Endothelial cell of umbilical vein (primary cell): ENCODE measurements around the gene COX5A. TPM values are rescaled to one million over a fixed set of nuclear protein-coding genes. Genes with fewer than 3 reads are reported as not detected.

ENCODE experiments used
- BruUV-seq: library from RNA; stranded (reverse); fragments of 400-500 nt; replicated peaks from 2 replicates; lab custom pipeline; 2021; lab: Mats Ljungman, UMichigan
- CTCF ChIA-PET: fragments of 300-600, 350-600 bp; sonication (Branson Sonifier 250); formaldehyde crosslinking; loops from one replicate; lab custom pipeline; 2021; ENCODE audit warnings: antibody characterized with exemption, inconsistent platforms; lab: Charles Lee
- POLR2A ChIA-PET: fragments of 300-600, 350-600 bp; sonication (Branson Sonifier 250); formaldehyde crosslinking; loops from one replicate; lab custom pipeline; 2021; ENCODE audit warnings: antibody characterized with exemption, inconsistent platforms; lab: Charles Lee
- DNase-seq: peaks from one replicate; pipeline ENCODE4 v3.0.0-alpha.2; 2011; ENCODE audit warnings: low read depth, low spot score
- FAIRE-seq: peaks from 2 replicates; lab custom pipeline; 2011; peaks lifted over from hg19 to GRCh38; lab: Jason Lieb, UNC
- H2AFZ ChIP-seq: 2 replicates; pipeline ENCODE4 v1.6.0; 2012; ENCODE audit warnings: low read depth, low read length, control low read depth, inconsistent platforms
- H3K27ac ChIP-seq: 2 replicates; pipeline ENCODE4 v1.5.1; 2011; ENCODE audit warnings: low read depth, mild to moderate bottlenecking, control low read depth, low read length, moderate library complexity; ENCODE audit not compliant: insufficient read depth
- H3K27me3 ChIP-seq, 2 experiments: 2 replicates each; pipeline versions ENCODE4 v1.6.0 to v1.6.1; 2011; ENCODE audit warnings: low read length in 2 of 2, mixed read lengths in 1 of 2; ENCODE audit not compliant: control insufficient read depth in 2 of 2, insufficient read depth in 2 of 2
- H3K36me3 ChIP-seq, 2 experiments: 2 replicates in 1 of 2; 3 replicates in 1 of 2; pipeline ENCODE4 v1.5.1; 2011; ENCODE audit warnings: low read length in 2 of 2, mild to moderate bottlenecking in 1 of 2, moderate library complexity in 1 of 2; ENCODE audit not compliant: control insufficient read depth in 2 of 2, insufficient read depth in 2 of 2; ENCODE audit errors: extremely low read depth in 1 of 2
- H3K4me1 ChIP-seq: 3 replicates; pipeline ENCODE4 v1.5.1; 2011; ENCODE audit warnings: mild to moderate bottlenecking, low read length; ENCODE audit not compliant: control insufficient read depth, insufficient read depth; ENCODE audit errors: extremely low read depth
- H3K4me2 ChIP-seq: 2 replicates; pipeline ENCODE4 v1.6.1; 2011; ENCODE audit warnings: low read length, control low read depth, mixed read lengths; ENCODE audit not compliant: insufficient read depth
- H3K4me3 ChIP-seq, 3 experiments: fragments of 200-600 bp in 1 of 3; sonication (generic), shearing (Covaris generic) in 1 of 3; replicated peaks in 1 of 3; 2 replicates each; pipeline ENCODE4 v1.5.1; 2011 to 2016; ENCODE audit warnings: control low read depth in 3 of 3, low read length in 3 of 3, mild to moderate bottlenecking in 2 of 3, inconsistent platforms in 1 of 3, low read depth in 1 of 3, moderate library complexity in 1 of 3; ENCODE audit not compliant: insufficient read depth in 1 of 3
- H3K79me2 ChIP-seq: 2 replicates; pipeline ENCODE4 v1.6.0; 2012; ENCODE audit warnings: low read length, inconsistent platforms; ENCODE audit not compliant: control insufficient read depth, insufficient read depth
- H3K9ac ChIP-seq: replicated peaks from 2 replicates; pipeline ENCODE3; 2011; ENCODE audit warnings: low read length, control low read depth; ENCODE audit not compliant: insufficient read depth; ENCODE audit errors: extremely low read depth
- H3K9me1 ChIP-seq: replicated peaks from 3 replicates; pipeline ENCODE4 v1.6.0; 2011; ENCODE audit warnings: mild to moderate bottlenecking, low read length; ENCODE audit not compliant: control insufficient read depth, insufficient read depth; ENCODE audit errors: extremely low read depth
- H3K9me3 ChIP-seq: replicated peaks from 2 replicates; pipeline ENCODE4 v1.5.1; 2012; ENCODE audit warnings: low read length, inconsistent platforms; ENCODE audit not compliant: control insufficient read depth, insufficient read depth
- H4K20me1 ChIP-seq: replicated peaks from 2 replicates; pipeline ENCODE3; 2011; ENCODE audit warnings: mild to moderate bottlenecking, low read length; ENCODE audit not compliant: control insufficient read depth, insufficient read depth; ENCODE audit errors: extremely low read depth
- EZH2 ChIP-seq: IDR thresholded peaks from 2 replicates; pipeline ENCODE4 v1.6.1; 2012; ENCODE audit warnings: borderline replicate concordance, low read depth, mild to moderate bottlenecking, moderate library complexity, low read length, inconsistent platforms; ENCODE audit not compliant: severe bottlenecking
- MAX ChIP-seq: IDR thresholded peaks from 2 replicates; pipeline ENCODE4 v1.6.1; 2011; ENCODE audit not compliant: insufficient read depth, insufficient read length
- POLR2AphosphoS5 ChIP-seq: IDR thresholded peaks from 2 replicates; pipeline ENCODE4 v1.6.1; 2012; ENCODE audit warnings: low read depth, mild to moderate bottlenecking, control low read depth, low read length, moderate library complexity; ENCODE audit not compliant: insufficient read depth
- dilution Hi-C: fragments of 300-500 bp; cut with MboI; formaldehyde crosslinking; loops from one replicate; pipeline ENCODE4 v1.15.0; 2019; ENCODE audit warnings: low sequenced_read_pairs; ENCODE audit not compliant: extremely low pct_ligation_motif_present
- intact Hi-C: fragments of 100-400 bp; cut with micrococcal nuclease; formaldehyde crosslinking; loops from one replicate; pipeline ENCODE4 v1.10.0; 2022
- polyA plus RNA-seq, 4 experiments: library from polyadenylated mRNA; depleted of rRNA in 3 of 4; stranded (reverse) in 3 of 4; unstranded in 1 of 4; fragments of >200 nt; gene quantifications; 2 replicates each; pipeline versions ENCODE4 v1.2.1 to v1.2.3, GENCODE V29; 2011 to 2012; ENCODE audit warnings: missing spikeins in 1 of 4
- total RNA-seq: library from RNA; stranded (reverse); gene quantifications from 2 replicates; pipeline ENCODE4 v1.2.3, GENCODE V29; 2021

Gene COX5A
- total and polyA plus RNA-seq, 2 donors (not counting 3 experiments of a cell fraction or from before 2014, with no cell fraction given): 134 to 220 TPM

DNA sequence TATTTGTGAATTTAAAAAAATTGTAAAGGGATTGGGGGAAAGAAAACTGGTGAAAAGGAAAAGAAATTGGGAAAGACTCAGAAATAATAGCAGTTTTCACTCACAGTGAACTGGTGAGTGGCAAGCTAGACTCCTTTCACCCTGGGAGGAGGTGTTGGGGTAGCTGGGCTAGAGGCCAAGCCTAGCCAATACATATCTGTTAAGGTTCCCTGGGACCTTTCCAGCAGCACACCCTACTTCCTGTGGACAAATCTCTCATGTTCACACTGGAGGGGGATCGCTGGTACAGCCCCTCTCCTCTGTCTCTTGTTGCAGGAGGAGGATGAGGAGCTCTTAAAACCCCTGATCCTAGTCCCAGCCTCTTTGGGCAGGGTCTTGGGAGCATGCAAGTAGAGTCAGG is 22.4 kb upstream of the COX5A start:
- H3K4me1 ChIP-seq: peaks cover 60% of the 10 kb centered on the region
- no peaks in the 10 kb centered on the region for H4K20me1 ChIP-seq
- no peak for DNase-seq
- H3K4me2 ChIP-seq: no peak overlapping the region
- no TSS peak for BruUV-seq
- H3K27ac ChIP-seq: no peak overlapping the region
- H3K9ac ChIP-seq: no peak overlapping the region
- POLR2A ChIA-PET: interaction anchor here (0.6 kb wide), 1 partner anchor 9 kb away, joined by 4 read pairs; no protein-coding TSS in a partner anchor
- no peaks in the 10 kb centered on the region for H3K36me3 ChIP-seq
- dilution Hi-C loops: no loop called here
- intact Hi-C loops: loop anchor here (5.0 kb wide), 1 partner anchor 492 kb away; the partner anchor contains the start of gene SIN3A
- H3K79me2 ChIP-seq: peaks cover 9% of the 10 kb centered on the region
- H3K9me3 ChIP-seq: no peaks in the 10 kb centered on the region
- no peak overlapping the region for H3K4me3 ChIP-seq
- H2AFZ ChIP-seq: no peak overlapping the region
- no peaks in the 10 kb centered on the region for H3K9me1 ChIP-seq
- TF ChIP-seq EZH2 (no peak), POLR2AphosphoS5 (no peak)
- H3K27me3 ChIP-seq: peaks cover 0 to 3% of the 10 kb centered on the region in 2 experiments
- CTCF ChIA-PET: interaction anchor here (0.9 to 3.6 kb wide), 3 partner anchors 9 to 69 kb away, joined by 3 to 22 read pairs (median 4); no protein-coding TSS in a partner anchor
- FAIRE-seq: no peak

- H3K4me2 ChIP-seq: no peak overlapping the region
- intact Hi-C loops (no loop called here), dilution Hi-C loops (no loop called here)
- ChIA-PET POLR2A (no interaction called here), CTCF (interaction anchor here (0.9 to 3.6 kb wide), 4 partner anchors 9 to 190 kb away, joined by 3 to 22 read pairs (median 4); no protein-coding TSS in a partner anchor)
- DNase-seq (no peak), FAIRE-seq (no peak)
- H3K4me1 ChIP-seq: peaks cover 59% of the 10 kb centered on the region
- BruUV-seq: no TSS peak
- H3K9ac ChIP-seq: no peak overlapping the region
- peak overlapping the region; percentile 33 for H2AFZ ChIP-seq
- H3K9me1 ChIP-seq: no peaks in the 10 kb centered on the region
- peaks cover 0 to 3% of the 10 kb centered on the region in 2 experiments for H3K27me3 ChIP-seq
- no peaks in the 10 kb centered on the region for H3K36me3 ChIP-seq
- no peak overlapping the region for H3K4me3 ChIP-seq
- H3K27ac ChIP-seq: no peak overlapping the region
- TF ChIP-seq EZH2 (peak; percentile 24), MAX (no peak)
- peaks cover 13% of the 10 kb centered on the region for H3K79me2 ChIP-seq
- H4K20me1 ChIP-seq: no peaks in the 10 kb centered on the region
- no peaks in the 10 kb centered on the region for H3K9me3 ChIP-seq
These were observed 21.7 kb upstream of the COX5A start for GRCh38 chr15:74959586-74959939.
